Daoy (cell line): ENCODE results near the gene APOB. TPM values are rescaled to one million over a fixed set of nuclear protein-coding genes. Genes with fewer than 3 reads are reported as not detected.
"Not testable (repeated sequence)": the region's sequence is repeated elsewhere in the genome, so short reads cannot be mapped to it uniquely, and the experiment has no call there.

Experiments used
- DNase-seq: peaks from one replicate; pipeline ENCODE4 v3.0.0-alpha.2; 2015; ENCODE audit warnings: low read depth
- total RNA-seq: library from RNA; depleted of rRNA; stranded (reverse); fragments of >200 nt; shearing (Covaris generic); gene quantifications from 2 replicates; pipeline ENCODE4 v1.2.3, GENCODE V29; 2014

Gene APOB
- total RNA-seq, 1 experiment from 2014 or later, result not detected

GRCh38 chr2:21032338-21033236 is 11.3 kb downstream of the APOB start:
- DNase-seq, result no peak

- DNase-seq, result no peak
These were observed 12.6 kb downstream of the APOB start for GRCh38 chr2:21030983-21031968.

- DNase-seq, result no peak
These were observed 14.4 kb downstream of the APOB start for GRCh38 chr2:21029519-21029918.

- DNase-seq, result not testable (repeated sequence)
These were observed 14.9 kb downstream of the APOB start for GRCh38 chr2:21028951-21029350.

- no peak for DNase-seq
These were observed 15.6 kb downstream of the APOB start for GRCh38 chr2:21028021-21028947.

- no peak for DNase-seq
These were observed 17.2 kb downstream of the APOB start for GRCh38 chr2:21026479-21027282.

GRCh38 chr2:21025690-21026478 is 18.0 kb downstream of the APOB start:
- no peak for DNase-seq

GRCh38 chr2:21024722-21025389 is 19.0 kb downstream of the APOB start:
- DNase-seq, result no peak

- DNase-seq, result no peak
These were observed 19.7 kb downstream of the APOB start for GRCh38 chr2:21024198-21024597.

GRCh38 chr2:21023419-21024181 is 20.3 kb downstream of the APOB start:
- no peak for DNase-seq

- DNase-seq, result no peak
These were observed 21.0 kb downstream of the APOB start for GRCh38 chr2:21022792-21023367.

GRCh38 chr2:21021430-21021829 is 22.4 kb downstream of the APOB start:
- no peak for DNase-seq

GRCh38 chr2:21020668-21021288 is 23.1 kb downstream of the APOB start:
- DNase-seq, result no peak

GRCh38 chr2:21020031-21020667 is 23.7 kb downstream of the APOB start:
- DNase-seq, result no peak

GRCh38 chr2:21019678-21020021 is 24.2 kb downstream of the APOB start:
- no peak for DNase-seq

GRCh38 chr2:21019000-21019677 is 24.7 kb downstream of the APOB start:
- DNase-seq, result no peak
